DLD1 (cell line): ENCODE results near the gene LILRB3.
"Not testable (repeated sequence)": the region's sequence is repeated elsewhere in the genome, so short reads cannot be mapped to it uniquely, and the experiment has no call there.

Experiments used
- in situ Hi-C: cut with HindIII; loops from 2 replicates; pipeline ENCODE4 v1.10.0; 2017; ENCODE audit warnings: low sequenced_read_pairs

The LILRB3 gene

DNA sequence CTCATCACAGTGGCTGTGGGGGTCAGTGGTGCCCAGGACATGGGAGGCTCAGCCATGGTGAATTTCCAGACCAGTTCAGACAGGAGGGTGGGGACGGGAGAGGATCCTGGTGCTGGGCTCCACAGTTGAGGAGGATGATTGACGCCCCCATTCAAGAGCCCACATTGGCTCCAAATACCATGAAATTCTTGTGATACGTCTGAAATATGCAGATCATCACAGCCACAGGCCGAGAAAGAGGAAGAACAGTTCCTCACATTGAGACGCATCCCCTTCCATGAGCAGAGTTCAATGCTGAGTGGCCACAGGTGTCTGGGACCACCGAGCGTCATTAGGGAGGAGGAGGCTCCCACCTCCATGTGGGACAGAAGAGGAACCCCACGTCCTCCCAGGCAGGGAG lies 21.0 kb upstream of the LILRB3 start:
- in situ Hi-C loops, result not testable (repeated sequence)

GRCh38 chr19:54242646-54243045 lies 19.8 kb upstream of the LILRB3 start, which contains the start of gene LILRA6:
LILRA6 (minus strand) TSS chr19:54242790.
- in situ Hi-C loops, result not testable (repeated sequence)

DNA sequence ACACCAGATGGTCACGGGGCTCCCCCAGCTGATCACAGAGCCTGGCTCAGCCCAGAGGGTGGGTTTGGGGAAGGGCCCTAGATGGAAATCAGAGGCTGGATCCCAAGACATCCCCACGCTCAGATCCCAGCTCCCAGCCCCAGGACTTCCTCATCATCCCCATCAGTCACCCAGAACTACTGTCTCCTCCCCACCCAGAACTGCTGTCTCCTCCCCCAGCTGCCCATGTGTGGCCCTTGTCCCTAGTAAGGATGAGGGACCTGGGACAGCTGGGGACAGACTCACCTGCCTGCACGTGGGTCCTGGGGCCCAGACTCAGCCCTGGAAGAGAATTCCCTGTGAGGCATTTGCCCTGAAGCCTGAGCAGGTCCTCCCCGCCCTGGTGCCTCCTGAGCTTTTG lies 19.4 kb upstream of the LILRB3 start:
- in situ Hi-C loops, result not testable (repeated sequence)

GRCh38 chr19:54240372-54241336 lies 17.8 kb upstream of the LILRB3 start:
- in situ Hi-C loops, result not testable (repeated sequence)

GRCh38 chr19:54239491-54240371 lies 16.9 kb upstream of the LILRB3 start:
- in situ Hi-C loops, result not testable (repeated sequence)

DNA sequence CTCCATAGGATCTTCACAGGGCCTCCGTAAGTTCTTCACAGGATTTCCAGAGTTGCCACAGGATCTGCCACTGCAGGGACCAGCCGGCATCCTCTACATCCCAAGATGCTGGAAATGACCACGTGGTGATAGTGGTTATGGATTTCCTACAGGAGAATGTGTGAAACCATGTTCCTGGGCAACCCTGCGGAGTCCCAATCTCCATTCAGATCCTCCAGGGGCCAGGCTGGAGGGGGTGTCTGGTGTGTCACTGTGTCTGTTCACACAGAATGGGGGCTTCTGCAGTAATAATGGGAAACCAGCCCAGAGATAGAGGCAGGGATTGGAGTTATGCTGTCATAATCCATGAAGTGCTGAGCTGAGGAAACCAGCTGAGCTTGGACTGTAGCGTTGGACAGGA lies 11.1 kb upstream of the LILRB3 start:
- in situ Hi-C loops, result no loop called here

GRCh38 chr19:54231077-54231931 lies 8.5 kb upstream of the LILRB3 start:
- in situ Hi-C loops, result no loop called here

DNA sequence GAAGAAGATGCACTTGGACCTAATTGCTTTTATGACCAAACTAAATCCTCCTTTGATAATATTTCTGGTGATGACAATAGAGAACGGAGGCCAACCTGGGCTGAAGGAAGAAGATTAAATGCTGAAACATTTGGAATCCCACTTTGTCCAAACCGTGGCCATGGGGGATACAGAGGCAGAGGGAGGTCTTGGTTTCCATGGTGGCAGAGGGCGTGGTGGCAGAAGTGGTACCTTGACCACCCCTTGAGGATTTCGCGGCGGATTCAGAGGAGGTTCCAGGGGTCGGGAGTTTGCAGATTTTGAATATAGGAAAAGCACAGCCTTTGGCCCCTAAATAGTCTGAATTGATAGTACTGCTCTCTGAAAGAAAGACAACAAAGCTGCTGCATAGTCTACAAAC lies 7.2 kb upstream of the LILRB3 start:
- in situ Hi-C loops, result no loop called here

GRCh38 chr19:54229146-54229545 lies 6.3 kb upstream of the LILRB3 start:
- in situ Hi-C loops, result no loop called here

DNA sequence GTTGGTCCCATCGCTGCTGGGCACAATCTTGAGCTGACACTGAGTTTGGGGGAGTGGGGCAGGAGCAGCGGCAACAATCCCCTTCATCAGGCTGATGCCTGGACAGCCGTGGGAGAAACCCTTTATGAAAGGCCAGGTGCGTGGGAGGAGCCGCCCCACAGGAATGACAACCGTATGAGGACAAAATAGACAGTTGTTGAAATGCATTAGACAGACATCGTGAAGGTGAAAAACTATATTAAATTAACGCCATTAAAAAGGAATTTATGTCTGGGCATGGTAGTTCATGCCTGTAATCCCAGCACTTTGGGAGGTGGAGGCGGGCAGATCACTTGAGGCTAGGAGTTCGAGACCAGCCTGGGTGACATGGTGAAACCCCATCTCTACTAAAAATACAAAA lies 1.8 kb upstream of the LILRB3 start:
- in situ Hi-C loops, result not testable (repeated sequence)

DNA sequence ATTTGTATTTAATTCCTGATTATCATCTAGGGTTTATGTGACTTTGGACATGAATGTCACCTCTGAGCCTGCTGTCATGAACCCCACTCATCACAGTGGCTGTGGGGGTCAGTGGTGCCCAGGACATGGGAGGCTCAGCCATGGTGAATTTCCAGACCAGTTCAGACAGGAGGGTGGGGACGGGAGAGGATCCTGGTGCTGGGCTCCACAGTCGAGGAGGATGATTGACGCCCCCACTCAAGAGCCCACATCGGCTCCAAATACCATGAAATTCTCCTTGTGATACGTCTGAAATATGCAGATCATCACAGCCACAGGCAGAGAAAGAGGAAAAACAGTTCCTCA lies 1.1 kb upstream of the LILRB3 start:
- in situ Hi-C loops, result not testable (repeated sequence)

GRCh38 chr19:54223277-54223936 lies 600 bp upstream of the LILRB3 start:
- in situ Hi-C loops, result not testable (repeated sequence)

GRCh38 chr19:54221947-54222346 lies 860 bp downstream of the LILRB3 start:
- in situ Hi-C loops, result not testable (repeated sequence)

DNA sequence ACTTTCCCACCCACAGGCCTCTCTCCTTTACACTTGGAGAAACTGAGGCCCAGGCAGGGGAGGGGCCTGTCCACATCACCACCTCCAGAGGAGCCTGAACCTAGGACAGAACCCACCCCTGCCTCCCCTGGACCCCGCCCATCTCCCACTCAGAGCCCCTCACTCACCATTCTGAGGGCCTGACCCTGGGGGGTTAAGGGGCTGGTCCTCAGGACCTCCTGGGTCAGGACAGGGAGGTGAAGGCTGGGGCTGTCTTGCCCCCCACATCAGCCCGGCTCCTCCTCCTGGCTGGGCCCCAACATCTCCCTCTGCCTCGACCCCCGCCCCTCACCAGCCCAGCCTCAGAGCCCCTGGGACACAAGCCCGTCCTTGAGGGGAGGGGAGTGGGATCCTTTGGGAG lies 3.1 kb downstream of the LILRB3 start:
- in situ Hi-C loops, result not testable (repeated sequence)

DNA sequence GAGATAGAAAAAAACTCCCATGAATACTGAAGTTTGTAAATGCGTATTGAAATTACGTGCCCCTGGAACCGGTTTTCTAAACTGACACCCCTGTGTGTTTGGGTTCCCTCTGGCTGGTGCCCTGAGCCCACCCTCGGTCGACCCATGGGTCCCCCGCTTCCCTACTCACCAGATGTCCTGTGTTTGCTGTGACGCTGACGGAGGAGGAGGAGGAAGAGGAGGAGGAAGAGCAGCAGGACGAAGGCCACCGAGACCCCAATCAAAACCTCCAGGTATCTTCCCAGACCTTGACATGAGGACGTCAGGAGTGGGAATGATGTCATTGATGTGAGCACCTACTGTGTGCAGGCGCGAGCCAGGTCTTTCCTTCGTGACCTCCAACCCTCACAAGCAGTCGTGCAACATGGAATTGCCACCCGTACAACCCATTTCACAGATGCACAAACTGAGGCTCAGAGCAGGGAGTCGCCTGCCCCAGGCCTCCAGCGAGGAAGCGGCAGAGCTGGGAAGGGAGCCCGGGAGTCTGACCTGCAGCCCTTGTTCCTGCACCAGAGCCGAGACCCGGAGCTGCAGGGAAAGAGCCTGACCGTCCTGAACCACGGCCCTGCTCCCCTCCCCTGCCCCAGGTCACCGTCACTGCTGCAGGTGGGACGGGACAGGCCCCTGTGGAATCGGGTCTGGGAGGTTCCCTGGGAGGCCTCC lies 3.7 kb downstream of the LILRB3 start:
- in situ Hi-C loops, result no loop called here

DNA sequence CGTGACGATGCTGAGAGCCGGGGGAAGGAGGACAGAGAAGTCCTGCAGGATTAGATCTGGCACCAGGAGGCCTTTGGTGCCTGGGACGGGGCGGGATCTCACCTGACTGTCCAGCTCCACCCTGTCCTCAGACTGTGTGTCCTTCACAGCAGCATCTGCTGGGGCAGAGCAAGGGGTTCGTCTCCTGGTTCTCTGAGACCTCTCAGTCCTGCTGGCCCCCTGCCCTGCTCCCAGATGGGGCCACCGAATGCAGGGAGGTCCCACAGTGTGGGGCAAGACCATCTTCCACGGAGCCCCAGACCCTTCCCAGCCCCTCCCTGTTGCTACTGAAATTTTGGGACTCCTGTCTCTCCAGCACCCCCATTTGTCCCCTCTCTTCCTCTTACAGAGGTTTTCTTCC lies 4.5 kb downstream of the LILRB3 start:
- in situ Hi-C loops, result no loop called here

GRCh38 chr19:54217517-54218247 lies 5.1 kb downstream of the LILRB3 start:
- in situ Hi-C loops, result not testable (repeated sequence)

GRCh38 chr19:54216869-54217268 lies 5.9 kb downstream of the LILRB3 start:
- in situ Hi-C loops, result no loop called here

GRCh38 chr19:54214734-54215133 lies 8.1 kb downstream of the LILRB3 start:
- in situ Hi-C loops, result not testable (repeated sequence)
